Chondrocyte (in vitro differentiated cells): ENCODE measurements around the gene DNMT3A. TPM values are rescaled to one million over a fixed set of nuclear protein-coding genes. Genes with fewer than 3 reads are reported as not detected.

ENCODE experiments used
- DNase-seq: peaks from one replicate; pipeline ENCODE4 v3.0.0; 2021; ENCODE audit warnings: mixed read lengths, low spot score
- H3K27ac Mint-ChIP-seq: one replicate; pipeline ENCODE4 v1.8.0; 2021; ENCODE audit warnings: mild to moderate bottlenecking, moderate library complexity, mixed read lengths; ENCODE audit not compliant: unreplicated experiment
- H3K27me3 Mint-ChIP-seq: 2 replicates; pipeline ENCODE4 v1.8.0; 2021; ENCODE audit warnings: low read depth, mixed read lengths
- H3K36me3 Mint-ChIP-seq: 2 replicates; pipeline ENCODE4 v1.8.0; 2021; ENCODE audit warnings: low read depth, mixed read lengths
- H3K4me1 Mint-ChIP-seq: 2 replicates; pipeline ENCODE4 v1.8.0; 2021; ENCODE audit warnings: low read depth, mild to moderate bottlenecking, mixed read lengths
- H3K4me3 Mint-ChIP-seq: one replicate; pipeline ENCODE4 v1.8.0; 2021; ENCODE audit warnings: mild to moderate bottlenecking, moderate library complexity, mixed read lengths; ENCODE audit not compliant: unreplicated experiment
- H3K9me3 Mint-ChIP-seq: 2 replicates; pipeline ENCODE4 v1.8.0; 2021; ENCODE audit warnings: low read depth, mixed read lengths
- total RNA-seq: library from RNA; stranded (reverse); gene quantifications from 3 replicates; pipeline ENCODE4 v1.2.1, GENCODE V29; 2021
- TF ChIP-seq, protein P1 (sequence below): fragments of 200-600 bp; sonication (generic); IDR thresholded peaks from 2 replicates; pipeline ENCODE4 v1.5.0; 2021; ENCODE audit warnings: antibody characterized with exemption, mild to moderate bottlenecking, moderate library complexity

The DNMT3A gene
- total RNA-seq, 1 donor from 2014 or later, result 43.9 TPM

DNA sequence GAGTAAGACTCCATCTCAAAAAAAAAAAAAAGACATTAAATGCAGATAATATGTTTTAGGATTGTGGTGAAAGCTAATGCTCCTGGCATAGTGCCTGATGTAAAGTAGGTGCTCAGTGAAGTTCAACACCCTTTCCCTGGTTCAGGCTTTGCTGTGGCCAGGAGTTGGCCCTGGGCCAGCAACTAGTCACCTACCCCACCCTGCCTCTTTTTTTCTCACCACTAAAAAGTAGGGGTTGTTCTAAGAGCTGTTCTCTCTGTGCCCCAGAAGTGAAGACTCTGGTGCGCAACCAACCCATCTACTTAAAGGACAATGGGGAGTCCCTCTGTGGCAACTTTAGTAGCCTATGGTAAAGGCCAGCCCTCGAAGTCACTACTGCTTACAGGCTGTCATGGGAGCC is 75.9 kb downstream of the DNMT3A start:
- H3K9me3 Mint-ChIP-seq, result no peaks in the 10 kb centered on the region
- peaks cover 12% of the 10 kb centered on the region for H3K36me3 Mint-ChIP-seq
- H3K27me3 Mint-ChIP-seq, result no peaks in the 10 kb centered on the region
- no peak for DNase-seq
- no peak overlapping the region for H3K4me3 Mint-ChIP-seq
- H3K27ac Mint-ChIP-seq, result no peak overlapping the region
- H3K4me1 Mint-ChIP-seq, result peaks cover 8% of the 10 kb centered on the region
- TF ChIP-seq, protein P1, sequence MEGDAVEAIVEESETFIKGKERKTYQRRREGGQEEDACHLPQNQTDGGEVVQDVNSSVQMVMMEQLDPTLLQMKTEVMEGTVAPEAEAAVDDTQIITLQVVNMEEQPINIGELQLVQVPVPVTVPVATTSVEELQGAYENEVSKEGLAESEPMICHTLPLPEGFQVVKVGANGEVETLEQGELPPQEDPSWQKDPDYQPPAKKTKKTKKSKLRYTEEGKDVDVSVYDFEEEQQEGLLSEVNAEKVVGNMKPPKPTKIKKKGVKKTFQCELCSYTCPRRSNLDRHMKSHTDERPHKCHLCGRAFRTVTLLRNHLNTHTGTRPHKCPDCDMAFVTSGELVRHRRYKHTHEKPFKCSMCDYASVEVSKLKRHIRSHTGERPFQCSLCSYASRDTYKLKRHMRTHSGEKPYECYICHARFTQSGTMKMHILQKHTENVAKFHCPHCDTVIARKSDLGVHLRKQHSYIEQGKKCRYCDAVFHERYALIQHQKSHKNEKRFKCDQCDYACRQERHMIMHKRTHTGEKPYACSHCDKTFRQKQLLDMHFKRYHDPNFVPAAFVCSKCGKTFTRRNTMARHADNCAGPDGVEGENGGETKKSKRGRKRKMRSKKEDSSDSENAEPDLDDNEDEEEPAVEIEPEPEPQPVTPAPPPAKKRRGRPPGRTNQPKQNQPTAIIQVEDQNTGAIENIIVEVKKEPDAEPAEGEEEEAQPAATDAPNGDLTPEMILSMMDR, result no peak

DNA sequence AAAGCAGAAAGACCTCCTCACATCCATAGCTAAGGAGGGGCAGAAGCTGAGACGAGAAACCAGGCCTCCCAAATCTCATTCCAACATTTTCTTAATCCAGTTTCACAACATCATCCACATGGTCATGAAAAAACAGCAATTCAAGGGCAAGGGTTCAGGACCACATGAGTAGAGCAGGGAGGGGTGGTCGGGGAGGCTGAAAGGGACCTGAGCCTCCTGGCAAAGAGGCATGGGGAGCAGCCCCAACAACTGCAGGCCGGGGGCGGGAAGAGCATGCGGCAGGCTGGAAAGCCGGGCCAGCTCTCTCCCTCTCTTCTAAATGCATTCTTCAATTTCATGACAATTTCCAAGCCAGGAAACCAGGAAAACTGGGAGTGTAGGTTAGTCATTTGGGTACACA is 76.7 kb downstream of the DNMT3A start:
- H3K9me3 Mint-ChIP-seq, result no peaks in the 10 kb centered on the region
- TF ChIP-seq, protein P1, result no peak
- no peak overlapping the region for H3K27ac Mint-ChIP-seq
- H3K27me3 Mint-ChIP-seq, result no peaks in the 10 kb centered on the region
- DNase-seq, result no peak
- peaks cover 8% of the 10 kb centered on the region for H3K4me1 Mint-ChIP-seq
- peaks cover 15% of the 10 kb centered on the region for H3K36me3 Mint-ChIP-seq
- no peak overlapping the region for H3K4me3 Mint-ChIP-seq

DNA sequence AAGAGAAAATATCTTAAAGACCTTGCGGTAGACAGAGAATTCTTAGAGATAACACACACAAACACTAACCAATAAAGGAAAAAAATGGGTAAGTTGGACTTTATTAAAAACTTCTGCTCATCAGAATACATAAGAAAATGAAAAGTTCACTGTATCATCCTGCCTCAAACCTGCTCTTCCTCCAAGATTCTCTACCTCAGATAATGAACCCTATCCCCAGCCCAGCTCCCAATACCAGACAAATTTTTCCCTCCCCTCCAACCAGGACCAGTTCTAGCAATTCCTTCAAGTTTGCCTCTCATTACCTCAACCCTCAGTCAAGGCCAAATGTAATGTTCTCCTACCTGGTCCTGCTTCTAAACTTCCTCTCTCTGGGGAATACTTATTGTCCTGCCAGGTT is 79.4 kb downstream of the DNMT3A start:
- no peak overlapping the region for H3K27ac Mint-ChIP-seq

DNA sequence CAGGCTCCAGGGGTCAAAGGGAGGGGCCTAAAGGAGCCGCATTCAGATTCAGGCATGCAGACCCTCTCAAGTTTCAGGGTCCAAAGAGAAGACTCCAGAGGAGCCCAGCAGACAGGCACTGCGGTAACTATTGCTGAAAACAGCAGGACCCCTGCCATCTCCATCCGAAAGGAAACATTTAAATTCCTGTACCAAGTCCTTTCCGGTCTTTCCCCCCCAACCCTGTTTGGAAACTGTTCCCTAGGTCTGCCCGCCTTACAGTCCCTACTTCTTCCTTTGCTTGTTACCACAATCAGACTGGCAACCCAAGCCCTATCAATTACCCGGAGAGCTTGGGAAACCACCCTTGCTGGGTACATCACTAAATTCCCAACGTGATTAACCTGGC is 82.0 kb downstream of the DNMT3A start:
- Mint-ChIP-seq H3K27me3 (no peaks in the 10 kb centered on the region), H3K36me3 (peaks cover 4% of the 10 kb centered on the region), H3K9me3 (no peaks in the 10 kb centered on the region), H3K4me3 (no peak overlapping the region), H3K4me1 (peaks cover 13% of the 10 kb centered on the region), H3K27ac (no peak overlapping the region)
- TF ChIP-seq, protein P1, result no peak
- no peak for DNase-seq

More for the DNA sequence above, 79.4 kb downstream of the DNMT3A start:
- peaks cover 8% of the 10 kb centered on the region for H3K36me3 Mint-ChIP-seq
- no peak overlapping the region for H3K4me3 Mint-ChIP-seq
- H3K9me3 Mint-ChIP-seq, result no peaks in the 10 kb centered on the region
- H3K4me1 Mint-ChIP-seq, result peaks cover 12% of the 10 kb centered on the region
- no peaks in the 10 kb centered on the region for H3K27me3 Mint-ChIP-seq
- TF ChIP-seq, protein P1, result no peak
- DNase-seq, result no peak

DNA sequence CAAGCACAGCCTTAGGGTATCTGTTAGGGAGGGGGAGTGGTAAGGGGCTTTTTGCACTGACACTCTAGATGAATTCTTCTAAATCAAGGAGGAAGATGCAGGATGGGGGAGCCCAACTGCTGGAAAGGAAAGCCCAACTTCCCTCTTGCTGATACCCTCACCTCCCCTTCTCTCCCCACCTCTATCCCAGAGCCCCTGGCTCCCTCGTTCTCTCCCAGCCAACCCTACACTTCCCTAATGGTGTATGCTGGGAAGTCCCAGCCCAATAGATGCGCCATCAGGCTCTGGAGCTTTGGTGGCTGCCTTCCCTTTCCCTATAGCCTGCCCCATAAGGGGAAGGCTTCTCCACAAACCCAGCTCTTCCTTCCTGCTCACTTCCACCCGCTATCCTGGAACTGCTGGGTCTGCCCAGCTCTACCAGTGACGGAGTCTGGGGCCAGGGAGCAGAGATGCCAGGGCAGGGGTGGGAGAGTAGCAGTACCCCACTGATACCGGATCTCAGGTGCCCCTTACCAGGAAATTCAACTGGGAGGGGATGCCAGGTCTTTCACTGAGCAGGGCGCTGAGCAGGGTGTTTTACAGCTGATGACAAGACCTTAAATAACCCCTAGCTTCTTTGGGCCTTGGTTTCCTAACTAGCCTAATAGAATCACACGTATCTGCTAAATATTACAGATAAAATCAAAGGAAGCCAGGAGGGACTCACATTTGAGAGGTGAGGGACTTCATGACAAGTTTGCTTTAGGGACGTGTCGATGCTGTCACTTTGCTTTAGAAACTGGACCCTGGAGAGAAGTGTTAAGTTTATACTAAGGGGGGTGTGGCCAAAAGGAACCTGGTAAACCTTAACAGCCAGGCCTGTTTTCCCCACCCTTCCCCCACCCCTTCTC is 82.6 kb downstream of the DNMT3A start:
- H3K4me1 Mint-ChIP-seq, result peaks cover 13% of the 10 kb centered on the region
- no peaks in the 10 kb centered on the region for H3K27me3 Mint-ChIP-seq
- H3K27ac Mint-ChIP-seq, result no peak overlapping the region

More for the DNA sequence above, 82.6 kb downstream of the DNMT3A start:
- DNase-seq, result no peak
- Mint-ChIP-seq H3K4me3 (no peak overlapping the region), H3K9me3 (no peaks in the 10 kb centered on the region), H3K36me3 (peaks cover 7% of the 10 kb centered on the region)
- TF ChIP-seq, protein P1, result no peak
